ENCODE data around the gene NEIL1. TPM values are rescaled to one million over a fixed set of nuclear protein-coding genes. Genes with fewer than 3 reads are reported as not detected.
A peak's percentile ranks its signal among the peaks of the same experiment; 100 is the strongest.
"Not testable (repeated sequence)": the region's sequence is repeated elsewhere in the genome, so short reads cannot be mapped to it uniquely, and the experiment has no call there.

The NEIL1 gene
- total RNA-seq, 4 donors from 2014 or later = 20.0 to 66.8 (median 41.2) TPM

DNA sequence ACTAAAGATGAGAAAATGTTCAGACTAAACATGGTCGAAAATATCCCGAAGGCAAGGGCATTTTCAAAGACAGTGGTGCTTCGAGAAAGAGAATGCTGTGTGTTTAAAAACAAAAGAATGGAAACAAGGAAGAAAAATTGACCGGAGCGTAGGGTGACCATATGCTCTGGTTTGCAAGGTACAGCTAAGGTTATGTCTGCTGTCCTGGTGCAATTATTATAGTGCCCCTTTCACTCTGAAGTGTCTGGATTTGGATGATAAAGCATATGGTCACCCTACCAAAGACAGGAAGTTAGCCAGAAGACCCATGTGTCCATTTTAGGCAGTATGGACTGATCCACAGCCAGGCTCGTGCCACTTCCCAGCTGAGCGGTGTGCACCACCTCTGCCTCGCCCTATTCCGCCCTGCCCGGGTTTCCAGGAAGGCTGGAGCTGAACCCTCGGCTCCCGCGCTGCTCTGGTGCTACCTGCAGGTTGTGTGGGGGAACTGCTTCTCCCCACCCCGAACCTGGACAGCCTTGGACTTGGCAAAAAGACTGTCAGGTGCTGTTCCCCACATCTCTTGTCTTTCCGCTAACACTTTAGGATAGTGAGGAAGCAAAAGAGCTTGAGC, 39.0 kb upstream of the NEIL1 start:
- peak in 1 of 2 donors; percentile 84 for DNase-seq (ENCODE audit: low spot score in 2 of 2)
- TF ChIP-seq, protein P1, sequence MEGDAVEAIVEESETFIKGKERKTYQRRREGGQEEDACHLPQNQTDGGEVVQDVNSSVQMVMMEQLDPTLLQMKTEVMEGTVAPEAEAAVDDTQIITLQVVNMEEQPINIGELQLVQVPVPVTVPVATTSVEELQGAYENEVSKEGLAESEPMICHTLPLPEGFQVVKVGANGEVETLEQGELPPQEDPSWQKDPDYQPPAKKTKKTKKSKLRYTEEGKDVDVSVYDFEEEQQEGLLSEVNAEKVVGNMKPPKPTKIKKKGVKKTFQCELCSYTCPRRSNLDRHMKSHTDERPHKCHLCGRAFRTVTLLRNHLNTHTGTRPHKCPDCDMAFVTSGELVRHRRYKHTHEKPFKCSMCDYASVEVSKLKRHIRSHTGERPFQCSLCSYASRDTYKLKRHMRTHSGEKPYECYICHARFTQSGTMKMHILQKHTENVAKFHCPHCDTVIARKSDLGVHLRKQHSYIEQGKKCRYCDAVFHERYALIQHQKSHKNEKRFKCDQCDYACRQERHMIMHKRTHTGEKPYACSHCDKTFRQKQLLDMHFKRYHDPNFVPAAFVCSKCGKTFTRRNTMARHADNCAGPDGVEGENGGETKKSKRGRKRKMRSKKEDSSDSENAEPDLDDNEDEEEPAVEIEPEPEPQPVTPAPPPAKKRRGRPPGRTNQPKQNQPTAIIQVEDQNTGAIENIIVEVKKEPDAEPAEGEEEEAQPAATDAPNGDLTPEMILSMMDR (IDR thresholded peaks at IDR 0.05) = no peak
- TF ChIP-seq POLR2A (IDR thresholded peaks at IDR 0.05) = no peak
- WGBS, 2 donors = 28 to 33% methylated on average over 15 of the region's 15 CpGs
- intact Hi-C loops (cut with DNase I; ENCODE audit: low total_unique reads) = no loop called here
- no peak overlapping the region for H3K4me3 ChIP-seq (ENCODE audit: low read depth, poor library complexity, severe bottlenecking)

DNA sequence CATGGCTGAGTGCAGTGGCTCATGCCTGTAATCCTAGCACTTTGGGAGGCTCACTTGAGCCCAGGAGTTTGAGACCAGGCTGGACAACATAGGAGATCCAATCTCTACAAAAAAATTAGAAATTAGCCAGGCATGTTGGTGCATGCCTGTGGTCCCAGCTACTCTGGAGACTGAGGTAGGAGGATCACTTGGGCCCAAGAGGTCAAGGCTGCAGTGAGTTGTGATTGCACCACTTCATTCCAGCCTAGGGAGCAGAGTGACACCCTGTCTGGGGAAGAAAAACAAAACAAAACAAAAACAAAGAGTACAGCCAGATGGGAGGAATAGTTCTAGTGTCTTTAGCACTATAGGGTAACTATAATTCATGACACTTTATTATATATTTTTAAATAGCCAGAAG, 37.1 kb upstream of the NEIL1 start:
- no peak overlapping the region for H3K4me3 ChIP-seq (ENCODE audit: low read depth, poor library complexity, severe bottlenecking)
- intact Hi-C loops (cut with DNase I; ENCODE audit: low total_unique reads) = no loop called here
- DNase-seq (ENCODE audit: low spot score in 2 of 2) = peak in 1 of 2 donors; percentile 23
- no peak for TF ChIP-seq POLR2A (IDR thresholded peaks at IDR 0.05)
- TF ChIP-seq, protein P1 (IDR thresholded peaks at IDR 0.05) = no peak

DNA sequence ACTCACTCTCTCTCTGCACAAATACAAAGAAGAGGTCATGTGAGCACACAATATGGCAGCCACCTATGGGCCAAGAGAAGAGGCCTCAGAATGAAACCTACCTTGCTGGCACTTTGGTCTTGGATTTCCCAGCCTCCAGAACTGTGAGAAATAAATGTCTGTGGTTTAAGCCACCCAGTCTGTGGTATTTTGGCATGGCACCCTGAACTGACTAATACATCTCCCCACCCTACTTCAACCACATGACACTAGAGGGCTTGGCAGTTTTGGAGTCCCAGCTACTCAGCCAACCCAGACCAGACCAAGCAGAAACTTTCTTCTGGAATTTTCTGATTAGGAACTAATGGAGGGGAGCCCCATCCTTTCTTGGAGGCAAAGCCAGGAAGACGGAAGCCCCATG, 34.3 kb upstream of the NEIL1 start:
- DNase-seq (ENCODE audit: low spot score in 2 of 2) = peak in 1 of 2 donors; percentile 45
- H3K4me3 ChIP-seq (ENCODE audit: low read depth, poor library complexity, severe bottlenecking); intact Hi-C loops (cut with DNase I; ENCODE audit: low total_unique reads): not testable (repeated sequence)
- 62 to 83% methylated on average over 1 of the region's 1 CpG for WGBS, 2 donors

DNA sequence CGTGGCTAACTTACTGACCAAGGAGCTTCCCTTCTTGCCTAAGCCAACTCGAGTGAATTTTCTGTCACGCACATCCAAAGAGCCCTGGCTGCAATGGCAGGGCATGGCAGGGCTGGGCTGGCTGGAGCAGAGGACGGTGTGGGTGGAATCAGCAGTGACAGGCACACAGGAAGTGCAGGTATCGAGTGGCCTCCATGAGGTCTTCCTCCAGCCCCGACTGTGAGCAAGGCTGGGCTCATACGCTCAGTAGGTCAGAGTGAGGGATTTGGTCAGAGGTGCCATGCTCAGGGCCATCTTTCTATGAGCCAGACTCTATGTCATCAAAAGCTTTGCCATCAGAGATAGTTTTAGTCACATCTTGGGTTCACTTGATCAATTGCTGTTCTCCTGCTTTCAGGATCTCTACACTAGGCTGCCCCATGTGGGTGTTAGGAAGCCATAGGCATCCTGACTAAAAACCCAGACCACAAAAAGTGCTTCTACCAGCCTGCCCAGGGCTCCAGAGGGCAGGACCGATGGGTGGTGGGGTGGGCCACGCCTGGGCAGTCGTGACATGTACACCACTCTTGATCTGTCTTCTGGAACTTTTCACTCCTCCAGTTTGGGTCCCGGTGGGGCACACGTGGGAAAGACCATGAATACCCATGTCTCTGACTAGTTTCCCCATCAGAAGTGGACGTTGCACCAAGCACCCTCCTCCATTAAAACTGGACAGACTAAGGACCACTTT, 33.6 kb upstream of the NEIL1 start:
- 86 to 90% methylated on average over 13 of the region's 13 CpGs for WGBS, 2 donors
- peak in 1 of 2 donors; percentile 49 for DNase-seq (ENCODE audit: low spot score in 2 of 2)
- H3K4me3 ChIP-seq (ENCODE audit: low read depth, poor library complexity, severe bottlenecking) = no peak overlapping the region
- intact Hi-C loops (cut with DNase I; ENCODE audit: low total_unique reads) = no loop called here
- TF ChIP-seq POLR2A (IDR thresholded peaks at IDR 0.05) = no peak
- TF ChIP-seq, protein P1 (IDR thresholded peaks at IDR 0.05) = no peak

DNA sequence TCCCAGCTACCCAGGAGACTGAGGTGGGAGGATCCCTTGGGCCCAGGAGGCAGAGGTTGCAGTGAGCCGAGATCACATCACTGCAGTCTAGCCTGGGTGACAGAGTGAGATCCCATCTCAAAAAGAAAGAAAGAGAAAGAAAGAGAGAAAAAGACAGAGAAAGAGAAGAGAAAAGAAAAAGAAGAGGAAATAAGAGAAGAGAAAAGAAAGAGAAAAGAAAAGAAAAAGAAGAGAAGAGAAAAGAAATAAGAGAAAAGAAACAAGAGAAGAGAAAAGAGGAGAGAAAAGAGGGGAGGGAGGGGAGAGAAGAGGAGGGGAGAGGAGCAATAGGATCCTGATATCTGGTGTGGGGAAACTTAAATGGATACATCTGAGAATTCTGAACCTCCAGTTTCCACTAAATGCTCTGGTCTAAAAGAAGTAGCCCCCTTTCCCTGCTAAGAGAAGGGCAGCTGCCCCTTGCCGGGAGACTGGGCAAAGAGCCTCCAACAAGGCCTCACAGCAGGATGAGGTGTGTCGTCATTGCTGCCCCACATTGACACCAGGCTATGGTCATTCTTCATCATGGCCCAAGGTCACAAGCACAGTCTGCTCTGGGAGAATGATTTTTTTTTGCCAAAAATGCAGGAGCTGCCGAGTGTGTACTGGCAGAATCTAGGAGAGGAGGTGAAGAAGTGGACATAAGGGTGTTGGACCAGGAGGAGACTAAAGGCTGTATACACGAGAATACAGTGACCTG, 32.1 kb upstream of the NEIL1 start:
- 88 to 91% methylated on average over 5 of the region's 5 CpGs for WGBS, 2 donors
- DNase-seq (ENCODE audit: low spot score in 2 of 2) = peak in 1 of 2 donors; percentile 10
- intact Hi-C loops (cut with DNase I; ENCODE audit: low total_unique reads) = no loop called here
- H3K4me3 ChIP-seq (ENCODE audit: low read depth, poor library complexity, severe bottlenecking) = no peak overlapping the region
- no peak for TF ChIP-seq POLR2A (IDR thresholded peaks at IDR 0.05)
- TF ChIP-seq, protein P1 (IDR thresholded peaks at IDR 0.05) = no peak

DNA sequence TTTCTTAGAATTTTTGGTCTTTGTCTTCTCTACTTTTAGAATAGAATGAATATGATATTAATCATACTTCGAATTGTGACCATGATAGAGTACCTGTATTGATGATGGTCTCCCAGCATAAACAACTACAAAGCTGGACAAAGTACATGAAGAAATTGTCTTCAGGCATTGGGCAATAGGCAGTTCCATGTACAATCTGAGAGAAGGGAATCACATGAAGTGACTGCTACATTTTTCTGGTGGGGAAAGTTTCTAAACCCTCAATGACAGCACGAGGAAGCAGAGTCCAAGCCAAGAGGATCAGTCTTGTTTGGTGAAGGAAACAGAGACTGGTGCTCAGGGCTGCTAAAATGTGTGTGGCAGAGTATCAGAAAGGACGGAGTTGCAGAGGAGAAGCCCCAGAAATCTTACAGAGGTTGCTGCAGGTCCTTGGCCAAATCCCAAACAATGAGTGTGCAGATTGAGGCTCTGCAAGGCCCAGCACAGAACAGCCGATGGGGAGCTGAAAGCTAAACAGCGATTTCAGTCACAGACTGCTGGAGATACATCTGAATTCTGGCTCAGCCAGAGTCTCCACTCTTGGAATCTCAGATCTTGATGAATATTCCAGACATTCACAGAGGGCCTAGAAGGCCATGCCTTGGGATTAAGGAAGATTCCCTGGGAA, 27.5 kb upstream of the NEIL1 start:
- intact Hi-C loops (cut with DNase I; ENCODE audit: low total_unique reads); H3K4me3 ChIP-seq (ENCODE audit: low read depth, poor library complexity, severe bottlenecking): not testable (repeated sequence)
- WGBS, 2 donors = 91 to 93% methylated on average over 5 of the region's 5 CpGs
- DNase-seq (ENCODE audit: low spot score in 2 of 2) = peak in 1 of 2 donors; percentile 36
